Endothelial cell of umbilical vein (primary cell): ENCODE results near the gene FMNL3. TPM values are rescaled to one million over a fixed set of nuclear protein-coding genes. Genes with fewer than 3 reads are reported as not detected.
"Not testable (repeated sequence)": the region's sequence is repeated elsewhere in the genome, so short reads cannot be mapped to it uniquely, and the experiment has no call there.

ENCODE experiments used
- BruUV-seq: library from RNA; stranded (reverse); fragments of 400-500 nt; replicated peaks from 2 replicates; lab custom pipeline; 2021; lab: Mats Ljungman, UMichigan
- CTCF ChIA-PET: fragments of 300-600, 350-600 bp; sonication (Branson Sonifier 250); formaldehyde crosslinking; loops from one replicate; lab custom pipeline; 2021; ENCODE audit warnings: antibody characterized with exemption, inconsistent platforms; lab: Charles Lee
- POLR2A ChIA-PET: fragments of 300-600, 350-600 bp; sonication (Branson Sonifier 250); formaldehyde crosslinking; loops from one replicate; lab custom pipeline; 2021; ENCODE audit warnings: antibody characterized with exemption, inconsistent platforms; lab: Charles Lee
- DNase-seq: peaks from one replicate; pipeline ENCODE4 v3.0.0-alpha.2; 2011; ENCODE audit warnings: low read depth, low spot score
- FAIRE-seq: peaks from 2 replicates; lab custom pipeline; 2011; peaks lifted over from hg19 to GRCh38; lab: Jason Lieb, UNC
- H2AFZ ChIP-seq: 2 replicates; pipeline ENCODE4 v1.6.0; 2012; ENCODE audit warnings: low read depth, low read length, control low read depth, inconsistent platforms
- H3K27ac ChIP-seq: 2 replicates; pipeline ENCODE4 v1.5.1; 2011; ENCODE audit warnings: low read depth, mild to moderate bottlenecking, control low read depth, low read length, moderate library complexity; ENCODE audit not compliant: insufficient read depth
- H3K27me3 ChIP-seq, 2 experiments: 2 replicates each; pipeline versions ENCODE4 v1.6.0 to v1.6.1; 2011; ENCODE audit warnings: low read length in 2 of 2, mixed read lengths in 1 of 2; ENCODE audit not compliant: control insufficient read depth in 2 of 2, insufficient read depth in 2 of 2
- H3K36me3 ChIP-seq, 2 experiments: 2 replicates in 1 of 2; 3 replicates in 1 of 2; pipeline ENCODE4 v1.5.1; 2011; ENCODE audit warnings: low read length in 2 of 2, mild to moderate bottlenecking in 1 of 2, moderate library complexity in 1 of 2; ENCODE audit not compliant: control insufficient read depth in 2 of 2, insufficient read depth in 2 of 2; ENCODE audit errors: extremely low read depth in 1 of 2
- H3K4me1 ChIP-seq: 3 replicates; pipeline ENCODE4 v1.5.1; 2011; ENCODE audit warnings: mild to moderate bottlenecking, low read length; ENCODE audit not compliant: control insufficient read depth, insufficient read depth; ENCODE audit errors: extremely low read depth
- H3K4me2 ChIP-seq: 2 replicates; pipeline ENCODE4 v1.6.1; 2011; ENCODE audit warnings: low read length, control low read depth, mixed read lengths; ENCODE audit not compliant: insufficient read depth
- H3K4me3 ChIP-seq, 3 experiments: fragments of 200-600 bp in 1 of 3; sonication (generic), shearing (Covaris generic) in 1 of 3; replicated peaks in 1 of 3; 2 replicates each; pipeline ENCODE4 v1.5.1; 2011 to 2016; ENCODE audit warnings: control low read depth in 3 of 3, low read length in 3 of 3, mild to moderate bottlenecking in 2 of 3, inconsistent platforms in 1 of 3, low read depth in 1 of 3, moderate library complexity in 1 of 3; ENCODE audit not compliant: insufficient read depth in 1 of 3
- H3K79me2 ChIP-seq: 2 replicates; pipeline ENCODE4 v1.6.0; 2012; ENCODE audit warnings: low read length, inconsistent platforms; ENCODE audit not compliant: control insufficient read depth, insufficient read depth
- H3K9ac ChIP-seq: replicated peaks from 2 replicates; pipeline ENCODE3; 2011; ENCODE audit warnings: low read length, control low read depth; ENCODE audit not compliant: insufficient read depth; ENCODE audit errors: extremely low read depth
- H3K9me1 ChIP-seq: replicated peaks from 3 replicates; pipeline ENCODE4 v1.6.0; 2011; ENCODE audit warnings: mild to moderate bottlenecking, low read length; ENCODE audit not compliant: control insufficient read depth, insufficient read depth; ENCODE audit errors: extremely low read depth
- H3K9me3 ChIP-seq: replicated peaks from 2 replicates; pipeline ENCODE4 v1.5.1; 2012; ENCODE audit warnings: low read length, inconsistent platforms; ENCODE audit not compliant: control insufficient read depth, insufficient read depth
- H4K20me1 ChIP-seq: replicated peaks from 2 replicates; pipeline ENCODE3; 2011; ENCODE audit warnings: mild to moderate bottlenecking, low read length; ENCODE audit not compliant: control insufficient read depth, insufficient read depth; ENCODE audit errors: extremely low read depth
- EZH2 ChIP-seq: IDR thresholded peaks from 2 replicates; pipeline ENCODE4 v1.6.1; 2012; ENCODE audit warnings: borderline replicate concordance, low read depth, mild to moderate bottlenecking, moderate library complexity, low read length, inconsistent platforms; ENCODE audit not compliant: severe bottlenecking
- FOS ChIP-seq: IDR thresholded peaks from 2 replicates; pipeline ENCODE4 v1.6.1; 2011; ENCODE audit warnings: mild to moderate bottlenecking, low read length, moderate library complexity, borderline replicate concordance; ENCODE audit not compliant: insufficient read depth
- GATA2 ChIP-seq: IDR thresholded peaks from 2 replicates; pipeline ENCODE4 v1.7.0; 2011; ENCODE audit warnings: low read depth, mild to moderate bottlenecking, moderate library complexity, mixed read lengths, low read length; ENCODE audit not compliant: insufficient read length, insufficient read depth
- MAX ChIP-seq: IDR thresholded peaks from 2 replicates; pipeline ENCODE4 v1.6.1; 2011; ENCODE audit not compliant: insufficient read depth, insufficient read length
- POLR2A ChIP-seq: IDR thresholded peaks from 2 replicates; pipeline ENCODE4 v1.6.1; 2012; ENCODE audit warnings: low read depth, mild to moderate bottlenecking, control low read depth, low read length
- POLR2AphosphoS5 ChIP-seq: IDR thresholded peaks from 2 replicates; pipeline ENCODE4 v1.6.1; 2012; ENCODE audit warnings: low read depth, mild to moderate bottlenecking, control low read depth, low read length, moderate library complexity; ENCODE audit not compliant: insufficient read depth
- dilution Hi-C: fragments of 300-500 bp; cut with MboI; formaldehyde crosslinking; loops from one replicate; pipeline ENCODE4 v1.15.0; 2019; ENCODE audit warnings: low sequenced_read_pairs; ENCODE audit not compliant: extremely low pct_ligation_motif_present
- intact Hi-C: fragments of 100-400 bp; cut with micrococcal nuclease; formaldehyde crosslinking; loops from one replicate; pipeline ENCODE4 v1.10.0; 2022
- polyA plus RNA-seq, 4 experiments: library from polyadenylated mRNA; depleted of rRNA in 3 of 4; stranded (reverse) in 3 of 4; unstranded in 1 of 4; fragments of >200 nt; gene quantifications; 2 replicates each; pipeline versions ENCODE4 v1.2.1 to v1.2.3, GENCODE V29; 2011 to 2012; ENCODE audit warnings: missing spikeins in 1 of 4
- total RNA-seq: library from RNA; stranded (reverse); gene quantifications from 2 replicates; pipeline ENCODE4 v1.2.3, GENCODE V29; 2021
- TF ChIP-seq, protein P1 (sequence below), 2 donors: IDR thresholded peaks; 1 replicate in 1 of 2; 2 replicates in 1 of 2; pipeline ENCODE4 v1.5.1; 2011; ENCODE audit warnings: low read length in 2 of 2, mild to moderate bottlenecking in 2 of 2, moderate library complexity in 2 of 2, control low read depth in 1 of 2, inconsistent platforms in 1 of 2, low read depth in 1 of 2; ENCODE audit not compliant: insufficient read depth in 1 of 2; ENCODE audit errors: extremely low read depth in 1 of 2

Gene FMNL3
- total and polyA plus RNA-seq, 2 donors (not counting 3 experiments of a cell fraction or from before 2014, with no cell fraction given) = 35.1 to 93.3 TPM

DNA sequence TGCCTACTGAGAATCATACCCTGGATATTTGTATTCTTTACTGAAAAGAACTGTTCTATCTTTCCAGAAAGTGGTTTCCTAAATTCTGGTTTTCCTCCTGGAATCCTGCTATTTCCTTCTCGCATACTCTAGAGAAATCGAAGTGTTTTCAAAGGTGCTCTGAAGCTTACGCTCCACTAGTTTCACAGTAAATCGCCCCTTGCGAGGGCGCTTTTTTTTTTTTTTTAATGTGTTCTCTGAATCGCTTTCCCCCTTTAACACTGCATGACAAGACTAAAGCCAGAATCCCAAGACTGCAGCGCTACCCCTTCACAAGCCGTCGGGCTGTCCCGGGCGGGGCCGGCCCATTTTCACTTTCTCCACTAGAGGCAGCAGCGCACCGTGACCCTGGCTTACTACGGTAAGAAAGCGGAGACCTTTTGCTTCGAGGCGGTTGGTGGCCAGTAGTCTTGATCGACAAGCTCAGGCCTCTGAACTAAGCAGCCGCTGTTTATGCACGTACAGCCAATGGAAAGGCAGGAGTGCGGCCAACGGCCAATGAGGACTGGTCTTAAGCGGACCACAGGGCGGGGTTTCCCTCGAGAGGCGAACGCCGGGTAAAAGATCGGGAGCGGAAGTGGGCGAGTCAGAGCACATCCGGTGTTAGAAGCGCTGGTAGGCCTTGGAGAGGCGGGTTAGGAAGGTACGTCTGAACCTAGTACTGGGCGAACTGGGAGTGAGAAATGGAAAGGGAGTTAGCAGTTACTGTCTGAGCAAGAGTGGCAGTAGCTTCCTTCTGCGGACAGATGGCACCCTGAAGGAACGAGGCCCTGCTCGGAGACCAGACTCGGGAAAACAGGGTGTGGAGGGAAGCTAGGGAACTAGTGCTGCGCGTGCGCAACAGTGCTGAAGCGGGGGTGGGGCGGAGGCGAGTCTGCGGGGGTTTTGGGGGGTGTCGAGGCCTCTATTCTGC lies 34.0 kb upstream of the FMNL3 start, which contains the start of gene TMBIM6:
TMBIM6 (plus strand) TSS at position 628 of the 952 bp plus-strand sequence. CDS start 10,937 bp downstream, outside the sequence.
- Histone ChIP-seq H3K27me3 (no peaks in the 10 kb centered on the region), H3K79me2 (peaks cover 44% of the 10 kb centered on the region), H3K9me1 (no peaks in the 10 kb centered on the region), H3K27ac (peak within 1 kb of the TSS; percentile 78), H3K36me3 (no peaks in the 10 kb centered on the region), H2AFZ (peak within 1 kb of the TSS; percentile 49), H3K9ac (peak within 1 kb of the TSS; percentile 87), H3K4me1 (peaks cover 11% of the 10 kb centered on the region), H4K20me1 (peaks cover 12% of the 10 kb centered on the region), H3K4me3 (peak within 1 kb of the TSS; percentile 4 to 95 (median 56)), H3K9me3 (no peaks in the 10 kb centered on the region), H3K4me2 (peak within 1 kb of the TSS; percentile 98)
- DNase-seq (peak; percentile 100), FAIRE-seq (peak; percentile 99)
- intact Hi-C loops = loop anchor here (1.0 to 10.0 kb wide), 5 partner anchors 22 to 396 kb away; partner anchors contain the start of genes DNAJC22 and FMNL3
- dilution Hi-C loops = no loop called here
- POLR2A ChIA-PET = interaction anchor here (0.6 to 1.7 kb wide), 26 partner anchors 9 to 374 kb away, joined by 3 to 13 read pairs (median 4); partner anchors contain the start of genes BCDIN3D, FMNL3, NCKAP5L and SPATS2
- BruUV-seq = TSS peak; percentile 76
- TF ChIP-seq POLR2A = peak; percentile 97
- TF ChIP-seq, protein P1, sequence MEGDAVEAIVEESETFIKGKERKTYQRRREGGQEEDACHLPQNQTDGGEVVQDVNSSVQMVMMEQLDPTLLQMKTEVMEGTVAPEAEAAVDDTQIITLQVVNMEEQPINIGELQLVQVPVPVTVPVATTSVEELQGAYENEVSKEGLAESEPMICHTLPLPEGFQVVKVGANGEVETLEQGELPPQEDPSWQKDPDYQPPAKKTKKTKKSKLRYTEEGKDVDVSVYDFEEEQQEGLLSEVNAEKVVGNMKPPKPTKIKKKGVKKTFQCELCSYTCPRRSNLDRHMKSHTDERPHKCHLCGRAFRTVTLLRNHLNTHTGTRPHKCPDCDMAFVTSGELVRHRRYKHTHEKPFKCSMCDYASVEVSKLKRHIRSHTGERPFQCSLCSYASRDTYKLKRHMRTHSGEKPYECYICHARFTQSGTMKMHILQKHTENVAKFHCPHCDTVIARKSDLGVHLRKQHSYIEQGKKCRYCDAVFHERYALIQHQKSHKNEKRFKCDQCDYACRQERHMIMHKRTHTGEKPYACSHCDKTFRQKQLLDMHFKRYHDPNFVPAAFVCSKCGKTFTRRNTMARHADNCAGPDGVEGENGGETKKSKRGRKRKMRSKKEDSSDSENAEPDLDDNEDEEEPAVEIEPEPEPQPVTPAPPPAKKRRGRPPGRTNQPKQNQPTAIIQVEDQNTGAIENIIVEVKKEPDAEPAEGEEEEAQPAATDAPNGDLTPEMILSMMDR (IDR thresholded peaks at IDR 0.05; ENCODE audit: extremely low read depth in 1 of 2, insufficient read depth in 1 of 2, low read depth in 1 of 2, low read length in 2 of 2) = peak; percentile 94 to 96
- no peak for TF ChIP-seq GATA2
- TF ChIP-seq POLR2AphosphoS5 = peak; percentile 98
- TF ChIP-seq FOS = peak; percentile 40
- no peak for TF ChIP-seq MAX
- TF ChIP-seq EZH2 = no peak
- CTCF ChIA-PET = interaction anchor here (0.5 to 1.9 kb wide), 50 partner anchors 9 to 410 kb away, joined by 3 to 27 read pairs (median 5); partner anchors contain the start of genes BCDIN3D, FMNL3, NCKAP5L and PRPF40B

GRCh38 chr12:49740277-49740676 lies 33.1 kb upstream of the FMNL3 start:
- Histone ChIP-seq H4K20me1 (peaks cover 12% of the 10 kb centered on the region), H3K79me2 (peaks cover 35% of the 10 kb centered on the region), H3K4me1 (peaks cover 11% of the 10 kb centered on the region)
- FAIRE-seq, H3K4me2 ChIP-seq, H3K9me3 ChIP-seq, H3K4me3 ChIP-seq, H3K36me3 ChIP-seq, DNase-seq, dilution Hi-C loops, H2AFZ ChIP-seq, BruUV-seq, H3K9ac ChIP-seq, H3K27ac ChIP-seq, H3K27me3 ChIP-seq, H3K9me1 ChIP-seq: not testable (repeated sequence)
- CTCF ChIA-PET = interaction anchor here (1.2 to 1.9 kb wide), 10 partner anchors 8 to 103 kb away, joined by 4 to 27 read pairs (median 10); no protein-coding TSS in a partner anchor
- POLR2A ChIA-PET = interaction anchor here (1.5 to 1.7 kb wide), 2 partner anchors 35 to 88 kb away, joined by 8 to 10 read pairs; partner anchors contain the start of gene NCKAP5L
- intact Hi-C loops = loop anchor here (2.0 to 10.0 kb wide), 2 partner anchors 67 to 395 kb away; partner anchors contain the start of gene DNAJC22
